NK-92 (cell line): ENCODE measurements around the gene SLC16A5.

Source experiments
- DNase-seq: peaks from one replicate; lab custom pipeline; 2025; ENCODE audit not compliant: unreplicated experiment; lab: John Stamatoyannopoulos, UW

SLC16A5 gene

GRCh38 chr17:75086496-75087181 is 1.1 kb upstream of the SLC16A5 start:
- no peak for DNase-seq

DNA sequence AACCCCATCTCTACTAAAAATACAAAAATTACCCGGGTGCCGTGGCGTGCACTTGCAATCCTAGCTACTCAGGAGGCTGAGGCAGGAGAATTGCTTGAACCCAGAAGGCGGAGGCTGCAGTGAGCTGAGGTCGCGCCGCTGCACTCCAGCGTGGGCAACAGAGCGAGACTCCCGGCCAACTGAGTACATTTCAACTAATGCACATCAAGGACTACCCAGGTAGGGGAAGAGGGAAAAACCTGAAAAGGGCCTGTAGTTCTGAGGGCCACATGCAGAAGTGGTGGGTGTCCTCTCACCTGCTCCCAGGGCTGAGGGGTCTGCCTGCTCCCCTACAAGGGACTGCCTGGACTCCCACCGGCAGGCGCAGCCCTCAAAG is 584 bp upstream of the SLC16A5 start:
- no peak for DNase-seq

DNA sequence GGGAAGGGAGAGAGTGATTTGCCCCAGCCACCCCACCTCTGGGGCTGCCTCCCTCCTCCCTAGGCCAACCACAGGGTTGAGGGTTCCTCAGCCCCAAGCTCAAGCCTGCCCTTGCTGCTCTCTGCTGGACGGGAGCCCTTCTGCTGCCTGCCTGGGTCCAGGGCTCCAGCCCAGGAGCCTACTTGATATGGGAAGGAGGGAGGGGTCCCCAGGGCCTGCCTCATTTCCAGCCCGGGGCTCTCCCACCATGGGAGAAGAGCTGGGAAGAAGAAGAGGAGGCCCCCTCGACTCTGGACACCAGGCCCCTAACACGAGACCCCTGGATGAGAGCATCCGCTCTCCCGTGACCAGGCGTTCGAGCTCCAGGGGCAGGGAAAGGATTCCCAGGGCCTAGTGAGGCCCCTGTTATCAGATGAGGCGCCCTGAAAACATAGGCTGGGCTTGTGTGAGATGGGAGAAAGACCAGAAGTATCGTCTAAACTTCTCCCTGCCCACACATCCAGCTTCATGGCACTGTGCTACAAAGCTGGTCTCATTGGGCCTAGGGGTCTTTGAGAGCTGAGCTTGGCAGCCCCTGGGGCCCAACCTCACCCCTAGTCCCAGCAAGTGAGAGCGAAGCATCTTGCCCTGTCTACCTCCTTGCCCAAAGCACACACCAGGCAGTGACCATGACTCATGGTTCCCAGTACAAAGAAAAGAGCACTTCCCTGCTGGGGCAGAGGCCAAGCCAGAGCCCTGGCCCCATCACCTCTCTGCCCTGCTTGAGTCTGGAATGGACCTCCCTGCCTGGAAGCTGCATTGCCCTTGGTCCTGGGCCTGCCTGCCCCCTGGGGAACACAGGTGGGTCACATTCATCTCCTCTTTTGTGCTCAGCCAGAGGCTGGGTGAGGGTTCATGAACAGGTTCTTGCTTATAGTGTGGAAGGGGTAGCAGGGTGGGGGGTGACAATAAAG is 987 bp downstream of the SLC16A5 start:
- no peak for DNase-seq

GRCh38 chr17:75090871-75091854 is 3.4 kb downstream of the SLC16A5 start:
- no peak for DNase-seq

GRCh38 chr17:75091855-75092327 is 4.1 kb downstream of the SLC16A5 start:
- no peak for DNase-seq

DNA sequence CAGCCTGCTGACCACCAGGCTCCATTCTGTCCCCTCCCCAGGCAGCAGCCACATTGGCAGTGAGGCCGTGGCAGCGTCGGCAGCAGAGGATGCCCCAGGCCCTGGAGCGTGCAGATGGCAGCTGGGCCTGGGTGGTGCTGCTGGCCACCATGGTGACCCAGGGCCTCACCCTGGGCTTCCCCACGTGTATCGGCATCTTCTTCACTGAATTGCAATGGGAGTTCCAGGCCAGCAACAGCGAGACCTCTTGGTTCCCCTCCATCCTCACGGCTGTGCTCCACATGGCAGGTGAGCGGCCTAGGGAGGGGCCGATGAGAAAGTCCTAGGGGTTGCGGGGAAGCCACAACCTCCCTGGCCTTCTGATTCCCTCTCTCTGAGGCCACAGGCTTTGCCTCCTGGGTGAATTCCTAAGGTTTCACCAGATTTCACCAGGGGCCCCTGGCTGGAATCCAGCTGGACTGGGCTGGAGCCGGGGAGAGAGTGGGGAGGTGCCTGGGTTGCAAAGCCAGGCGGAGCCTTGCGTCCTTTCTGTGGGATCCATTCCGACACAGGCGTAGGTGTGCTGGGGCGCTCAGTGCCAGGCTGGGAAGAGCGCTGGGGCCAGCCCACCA is 5.9 kb downstream of the SLC16A5 start:
- no peak for DNase-seq

DNA sequence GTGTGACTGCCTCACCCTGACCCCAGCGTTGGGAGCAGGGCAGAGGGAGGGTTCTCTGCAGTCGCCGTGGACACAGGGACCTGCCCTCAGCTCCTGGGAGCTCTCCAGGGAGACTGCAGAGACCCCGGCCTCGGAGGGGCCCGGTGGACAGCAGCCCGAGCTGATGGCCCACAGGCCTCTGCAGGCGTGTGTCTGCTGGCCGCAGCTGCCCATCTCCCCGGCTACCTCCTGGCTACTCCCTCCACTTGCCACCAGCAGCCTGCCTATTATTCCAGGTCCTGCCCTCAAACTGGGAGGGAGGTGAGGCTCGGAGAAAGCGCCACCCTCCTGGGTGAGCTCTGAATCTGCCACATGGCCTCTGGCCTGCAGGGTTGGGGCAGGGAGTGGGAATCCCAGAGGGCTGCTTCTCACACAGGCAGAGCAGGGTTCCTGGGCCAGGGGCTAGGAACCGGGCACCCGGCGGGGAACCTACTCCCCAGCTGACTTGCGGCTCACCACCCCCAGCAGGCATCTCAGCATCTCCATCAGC is 7.2 kb downstream of the SLC16A5 start:
- no peak for DNase-seq

GRCh38 chr17:75096082-75096625 is 8.4 kb downstream of the SLC16A5 start:
- DNase-seq: no peak

DNA sequence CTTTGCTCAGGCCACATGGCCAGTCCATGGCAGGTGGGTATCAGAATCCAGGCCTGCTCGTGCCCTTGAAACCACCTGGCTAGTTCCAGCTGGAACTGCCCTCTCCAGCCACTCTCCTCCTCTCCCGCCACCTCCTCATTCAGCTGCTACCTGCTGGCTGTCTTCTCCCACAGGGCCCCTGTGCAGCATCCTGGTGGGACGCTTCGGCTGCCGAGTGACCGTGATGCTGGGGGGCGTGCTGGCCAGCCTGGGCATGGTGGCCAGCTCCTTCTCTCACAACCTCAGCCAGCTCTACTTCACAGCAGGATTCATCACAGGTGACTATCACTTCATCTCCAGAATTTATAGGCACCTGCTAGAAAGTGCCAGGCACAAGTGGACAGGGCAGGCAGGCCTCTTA is 10.1 kb downstream of the SLC16A5 start:
- DNase-seq: no peak

DNA sequence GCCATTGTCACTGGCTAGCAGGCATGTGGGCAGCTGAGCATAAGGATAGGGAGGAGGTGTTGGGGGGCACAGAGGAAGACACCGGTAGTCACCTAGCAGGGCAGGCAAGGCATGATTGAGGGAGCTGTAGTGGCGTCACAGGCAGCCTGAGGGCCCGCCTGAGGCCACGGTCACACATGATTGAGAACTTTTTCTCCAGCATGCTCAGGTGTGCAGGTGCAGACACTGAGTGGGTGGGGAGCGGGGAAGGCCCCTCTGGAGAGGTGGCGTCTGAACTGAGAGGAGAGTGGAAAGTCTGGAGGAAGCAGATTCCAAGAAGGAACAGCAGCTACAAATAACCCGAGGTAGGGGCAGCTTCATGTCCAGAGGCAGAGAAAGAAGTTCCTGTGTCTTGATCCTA is 11.1 kb downstream of the SLC16A5 start:
- no peak for DNase-seq

GRCh38 chr17:75099881-75100595 is 12.3 kb downstream of the SLC16A5 start:
- DNase-seq: no peak

- DNase-seq: no peak
Observed at GRCh38 chr17:75102385-75102821, 14.6 kb downstream of the SLC16A5 start.

DNA sequence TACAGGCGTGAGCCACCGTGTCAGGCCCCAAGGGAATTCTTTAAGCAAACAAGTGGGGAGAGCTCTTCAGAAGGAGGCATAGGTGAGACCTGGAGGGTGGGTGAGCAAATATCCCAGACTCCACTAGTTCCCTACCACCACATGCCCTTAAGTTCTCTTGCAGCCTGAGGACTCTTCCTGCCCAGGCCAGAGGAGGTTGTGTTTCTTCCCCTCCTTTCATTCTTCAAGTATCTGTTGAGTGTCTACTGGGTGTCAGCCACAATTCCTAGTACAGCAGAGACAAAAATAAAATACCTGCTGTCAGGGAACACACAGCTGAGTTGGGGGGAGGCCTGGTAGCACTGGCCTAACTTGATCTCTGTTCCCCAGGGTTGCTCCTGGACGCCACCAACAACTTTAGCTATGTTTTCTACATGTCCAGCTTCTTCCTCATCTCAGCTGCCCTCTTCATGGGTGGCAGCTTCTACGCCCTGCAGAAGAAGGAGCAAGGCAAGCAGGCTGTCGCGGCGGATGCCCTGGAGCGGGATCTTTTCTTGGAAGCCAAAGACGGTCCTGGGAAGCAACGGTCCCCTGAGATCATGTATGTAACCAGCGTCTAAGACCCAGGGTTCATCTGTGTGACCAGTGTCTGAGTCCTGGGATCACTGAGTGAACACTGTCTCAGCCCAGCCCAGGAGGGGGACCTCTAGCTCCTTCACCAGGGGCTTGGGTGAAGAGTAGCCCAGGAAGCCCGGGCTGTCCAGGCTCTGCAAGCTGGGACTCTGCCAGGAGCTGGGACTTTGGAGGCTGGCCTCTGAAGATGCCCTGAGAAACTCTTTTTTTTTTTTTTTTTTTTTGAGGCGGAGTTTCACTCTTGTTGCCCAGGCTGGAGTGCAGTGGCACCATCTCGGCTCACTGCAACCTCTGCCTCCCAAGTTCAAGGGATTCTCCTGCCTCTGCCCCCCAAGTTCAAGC is 16.1 kb downstream of the SLC16A5 start:
- DNase-seq: no peak

- no peak for DNase-seq
Observed at GRCh38 chr17:75105126-75106080, 17.6 kb downstream of the SLC16A5 start.

DNA sequence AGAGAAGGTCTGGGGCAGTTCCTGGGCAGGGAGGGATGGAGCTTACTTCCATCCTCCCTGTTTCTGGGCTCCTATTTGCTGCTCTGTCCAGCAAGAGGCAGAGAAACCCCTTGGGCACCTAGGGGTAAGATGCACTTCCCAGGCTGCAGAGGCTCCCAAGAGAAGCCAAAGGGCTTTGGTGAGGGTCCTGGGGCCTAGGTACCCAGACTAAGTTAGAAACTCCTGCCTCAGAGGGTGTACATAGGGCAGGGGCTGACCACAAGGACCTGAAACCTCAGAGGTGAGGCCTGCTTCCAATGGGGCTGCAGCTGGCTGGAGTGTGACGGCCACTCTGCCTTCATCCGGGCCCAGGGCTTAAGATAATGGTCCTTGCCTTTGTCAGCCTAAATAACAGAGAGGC is 20.4 kb downstream of the SLC16A5 start:
- DNase-seq: no peak

DNA sequence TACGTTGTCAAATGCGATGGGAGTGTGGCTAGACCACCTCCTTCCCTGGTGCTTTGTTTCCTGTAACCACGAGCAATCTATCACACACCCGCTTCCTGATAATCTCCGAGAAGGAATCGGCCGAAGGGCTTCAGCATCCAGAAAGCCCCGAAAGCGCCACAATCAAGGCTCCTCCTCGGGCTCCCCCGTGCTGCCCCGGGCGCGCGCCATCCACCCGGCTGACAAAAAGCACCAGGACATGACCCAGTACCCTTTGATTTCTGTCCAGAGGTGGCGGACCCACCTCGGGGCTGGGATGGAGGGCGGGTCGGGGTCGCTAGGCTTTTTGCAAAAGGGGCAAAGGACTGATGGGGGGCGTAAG is 21.3 kb downstream of the SLC16A5 start:
- DNase-seq: no peak
